H9 (cell line): Measurements from ENCODE around the gene ODF4. TPM values are rescaled to one million over a fixed set of nuclear protein-coding genes. Genes with fewer than 3 reads are reported as not detected.

Experiments used
- DNase-seq: peaks from one replicate; pipeline ENCODE4 v3.0.0-alpha.2; 2017
- H2AFZ ChIP-seq: one replicate; pipeline ENCODE4 v1.6.1; 2013; ENCODE audit warnings: mild to moderate bottlenecking, low read length, control low read depth, moderate library complexity
- H2AK5ac ChIP-seq: 2 replicates; pipeline ENCODE4 v1.6.1; 2013; ENCODE audit warnings: low read length, control low read depth, mixed read lengths; ENCODE audit not compliant: insufficient read length
- H2BK120ac ChIP-seq: one replicate; pipeline ENCODE4 v1.6.1; 2013; ENCODE audit warnings: low read depth, mild to moderate bottlenecking, low read length, control low read depth, inconsistent platforms; ENCODE audit not compliant: poor library complexity, severe bottlenecking
- H2BK12ac ChIP-seq: 2 replicates; pipeline ENCODE4 v1.6.1; 2013; ENCODE audit warnings: low read length, control low read depth, mixed read lengths, low read depth; ENCODE audit not compliant: insufficient read length
- H2BK15ac ChIP-seq: 2 replicates; pipeline ENCODE4 v1.6.1; 2013; ENCODE audit warnings: low read depth, low read length, control low read depth
- H2BK20ac ChIP-seq: one replicate; pipeline ENCODE4 v1.6.1; 2013; ENCODE audit warnings: low read depth, mild to moderate bottlenecking, low read length, control low read depth, inconsistent platforms; ENCODE audit not compliant: poor library complexity, severe bottlenecking
- H2BK5ac ChIP-seq: 2 replicates; pipeline ENCODE4 v1.6.1; 2013; ENCODE audit warnings: low read length, control low read depth, mixed read lengths; ENCODE audit not compliant: insufficient read length
- H3K14ac ChIP-seq: 2 replicates; pipeline ENCODE4 v1.6.1; 2013; ENCODE audit warnings: low read length, control low read depth; ENCODE audit not compliant: insufficient read depth
- H3K18ac ChIP-seq: 2 replicates; pipeline ENCODE4 v1.6.1; 2013; ENCODE audit warnings: low read depth, mild to moderate bottlenecking, mixed read lengths, low read length, control low read depth; ENCODE audit not compliant: insufficient read length
- H3K23ac ChIP-seq: 2 replicates; pipeline ENCODE4 v1.6.1; 2013; ENCODE audit warnings: low read length, control low read depth, mixed read lengths, low read depth; ENCODE audit not compliant: insufficient read length
- H3K23me2 ChIP-seq: 2 replicates; pipeline ENCODE4 v1.6.1; 2013; ENCODE audit warnings: low read depth, mild to moderate bottlenecking, mixed read lengths, low read length, control low read depth; ENCODE audit not compliant: insufficient read length, poor library complexity, severe bottlenecking
- H3K27ac ChIP-seq: 2 replicates; pipeline ENCODE4 v1.5.1; 2013; ENCODE audit warnings: low read length, control low read depth, mixed read lengths, low read depth; ENCODE audit not compliant: insufficient read length
- H3K27me3 ChIP-seq: 2 replicates; pipeline ENCODE4 v1.6.1; 2013; ENCODE audit warnings: low read length, control low read depth, inconsistent platforms; ENCODE audit not compliant: insufficient read depth
- H3K4ac ChIP-seq: 2 replicates; pipeline ENCODE4 v1.6.1; 2013; ENCODE audit warnings: low read depth, mild to moderate bottlenecking, control low read depth, inconsistent platforms, low read length, moderate library complexity
- H3K4me1 ChIP-seq: 2 replicates; pipeline ENCODE4 v1.6.1; 2013; ENCODE audit warnings: low read length, control low read depth, inconsistent platforms; ENCODE audit not compliant: insufficient read depth
- H3K4me2 ChIP-seq: 2 replicates; pipeline ENCODE4 v1.6.1; 2013; ENCODE audit warnings: low read length, control low read depth, mixed read lengths; ENCODE audit not compliant: insufficient read length, insufficient read depth
- H3K56ac ChIP-seq: 2 replicates; pipeline ENCODE4 v1.6.1; 2013; ENCODE audit warnings: low read depth, mild to moderate bottlenecking, mixed read lengths, low read length, control low read depth; ENCODE audit not compliant: insufficient read length
- H3K79me1 ChIP-seq: 2 replicates; pipeline ENCODE4 v1.6.1; 2013; ENCODE audit warnings: low read depth, mild to moderate bottlenecking, moderate library complexity, low read length, control low read depth, inconsistent platforms; ENCODE audit not compliant: insufficient read depth, poor library complexity, severe bottlenecking
- H3K79me2 ChIP-seq: 2 replicates; pipeline ENCODE4 v1.6.1; 2013; ENCODE audit warnings: low read length, control low read depth, inconsistent platforms; ENCODE audit not compliant: insufficient read depth
- H3K9ac ChIP-seq: 2 replicates; pipeline ENCODE4 v1.6.1; 2013; ENCODE audit warnings: low read length, control low read depth, mixed read lengths; ENCODE audit not compliant: insufficient read length; ENCODE audit errors: extremely low read depth
- H3K9me3 ChIP-seq: one replicate; pipeline ENCODE4 v1.6.1; 2013; ENCODE audit warnings: low read depth, low read length, inconsistent platforms; ENCODE audit not compliant: control insufficient read depth
- H3T11ph ChIP-seq: one replicate; pipeline ENCODE4 v1.6.1; 2013; ENCODE audit warnings: mild to moderate bottlenecking, low read length, control low read depth, inconsistent platforms
- H4K20me1 ChIP-seq: one replicate; pipeline ENCODE4 v1.6.1; 2013; ENCODE audit not compliant: control insufficient read depth, insufficient read length, insufficient read depth
- H4K5ac ChIP-seq: 2 replicates; pipeline ENCODE4 v1.6.1; 2013; ENCODE audit warnings: low read depth, mild to moderate bottlenecking, mixed read lengths, low read length, control low read depth; ENCODE audit not compliant: insufficient read length
- H4K8ac ChIP-seq: replicated peaks from 2 replicates; pipeline ENCODE4 v1.6.1; 2013; ENCODE audit warnings: low read length, control low read depth, mixed read lengths, low read depth; ENCODE audit not compliant: insufficient read length
- H4K91ac ChIP-seq: 2 replicates; pipeline ENCODE4 v1.6.1; 2013; ENCODE audit warnings: low read depth, mild to moderate bottlenecking, moderate library complexity, mixed read lengths, low read length, control low read depth; ENCODE audit not compliant: insufficient read length
- H3K27ac Mint-ChIP-seq, 3 experiments: 2 replicates in 2 of 3; 3 replicates in 1 of 3; pipeline ENCODE4 v1.8.0; 2020 to 2021; ENCODE audit warnings: mixed read lengths in 3 of 3, mild to moderate bottlenecking in 1 of 3, moderate library complexity in 1 of 3
- H3K27me3 Mint-ChIP-seq: 2 replicates; pipeline ENCODE4 v1.8.0; 2021; ENCODE audit warnings: low read depth, mild to moderate bottlenecking, moderate library complexity, mixed read lengths
- H3K36me3 Mint-ChIP-seq, 3 experiments: 2 replicates in 2 of 3; 3 replicates in 1 of 3; pipeline ENCODE4 v1.8.0; 2020 to 2021; ENCODE audit warnings: low read depth in 3 of 3, mixed read lengths in 3 of 3; ENCODE audit not compliant: insufficient read depth in 1 of 3
- H3K4me1 Mint-ChIP-seq, 2 experiments: 2 replicates each; pipeline ENCODE4 v1.8.0; 2020; ENCODE audit warnings: mixed read lengths in 2 of 2
- H3K4me3 Mint-ChIP-seq, 2 experiments: 2 replicates in 1 of 2; 3 replicates in 1 of 2; pipeline ENCODE4 v1.8.0; 2020 to 2021; ENCODE audit warnings: mild to moderate bottlenecking in 2 of 2, mixed read lengths in 2 of 2, moderate library complexity in 1 of 2
- H3K9me3 Mint-ChIP-seq, 2 experiments: 2 replicates in 1 of 2; 3 replicates in 1 of 2; pipeline ENCODE4 v1.8.0; 2020; ENCODE audit warnings: mild to moderate bottlenecking in 2 of 2, mixed read lengths in 2 of 2, moderate library complexity in 1 of 2
- WGBS: extraction: QIAGEN DNeasy Blood & Tissue Kit; methylation state at CpG from one replicate; pipeline ENCODE4 v1.1.7; 2013; ENCODE audit warnings: missing lambda C conversion rate, low lambda C conversion rate, mixed read lengths; ENCODE audit not compliant: insufficient read length; ENCODE audit errors: extremely low coverage; 5-methylcytosine and 5-hydroxymethylcytosine counted together
- total RNA-seq: library from RNA; stranded (reverse); gene quantifications from 2 replicates; pipeline ENCODE4 v1.2.1, GENCODE V29; 2021
- TF ChIP-seq, protein P1 (sequence below): fragments of 200-600 bp; sonication (generic); conservative IDR thresholded peaks from 3 replicates; pipeline ENCODE4 v1.8.0; 2021; ENCODE audit warnings: antibody characterized with exemption, mild to moderate bottlenecking

ODF4 gene
- total RNA-seq, 1 experiment from 2014 or later, result not detected

DNA sequence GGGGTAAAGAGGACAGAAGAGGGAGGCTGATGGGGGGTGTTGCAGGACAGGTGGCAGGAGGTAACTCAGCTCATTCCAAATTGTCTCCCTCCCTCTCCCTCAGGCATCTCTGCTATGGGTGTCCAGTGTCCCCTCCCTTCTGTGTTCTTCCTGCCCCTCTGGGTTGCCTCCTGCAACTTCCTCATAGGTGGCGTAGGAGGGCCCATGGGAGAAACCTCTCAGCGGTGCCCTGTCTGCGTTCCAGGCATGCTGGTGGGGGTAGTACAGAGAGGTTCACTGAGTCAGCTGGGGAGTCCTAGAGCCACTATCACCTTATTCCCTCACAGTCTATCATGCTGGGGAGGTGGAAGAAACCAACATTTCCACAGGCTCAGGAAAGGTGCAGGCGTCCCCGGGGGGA is 14.7 kb upstream of the ODF4 start:
- H3K23me2 ChIP-seq, result peaks cover 13% of the 10 kb centered on the region
- no peak overlapping the region for H3K56ac ChIP-seq
- no peak overlapping the region for H4K91ac ChIP-seq
- Mint-ChIP-seq H3K4me3 (no peak overlapping the region), H3K4me1 (peaks cover 17 to 25% of the 10 kb centered on the region in 2 experiments), H3K27ac (no peak overlapping the region), H3K36me3 (no peaks in the 10 kb centered on the region; a peak in 1 of 7 replicates), H3K27me3 (peaks cover 41% of the 10 kb centered on the region), H3K9me3 (0 out of 5 replicates have a peak, but pooled peaks cover 0 to 2% of the 10 kb centered on the region in 2 experiments)
- H3T11ph ChIP-seq, result no peak overlapping the region
- H3K4me1 ChIP-seq, result no peaks in the 10 kb centered on the region; the same call in 1 of the 2 replicates
- H2AFZ ChIP-seq, result no peak overlapping the region
- H3K9me3 ChIP-seq, result no peaks in the 10 kb centered on the region
- no peak overlapping the region for H2BK12ac ChIP-seq
- no peak overlapping the region for H3K9ac ChIP-seq
- H3K27ac ChIP-seq, result no peak overlapping the region
- WGBS, result no CpG with 5 or more reads among the region's 5 CpGs
- H3K4ac ChIP-seq, result no peak overlapping the region
- H2BK20ac ChIP-seq, result no peak overlapping the region
- H2BK15ac ChIP-seq, result no peak overlapping the region
- no peaks in the 10 kb centered on the region for H3K79me1 ChIP-seq
- no peak overlapping the region for H3K18ac ChIP-seq
- TF ChIP-seq, protein P1, sequence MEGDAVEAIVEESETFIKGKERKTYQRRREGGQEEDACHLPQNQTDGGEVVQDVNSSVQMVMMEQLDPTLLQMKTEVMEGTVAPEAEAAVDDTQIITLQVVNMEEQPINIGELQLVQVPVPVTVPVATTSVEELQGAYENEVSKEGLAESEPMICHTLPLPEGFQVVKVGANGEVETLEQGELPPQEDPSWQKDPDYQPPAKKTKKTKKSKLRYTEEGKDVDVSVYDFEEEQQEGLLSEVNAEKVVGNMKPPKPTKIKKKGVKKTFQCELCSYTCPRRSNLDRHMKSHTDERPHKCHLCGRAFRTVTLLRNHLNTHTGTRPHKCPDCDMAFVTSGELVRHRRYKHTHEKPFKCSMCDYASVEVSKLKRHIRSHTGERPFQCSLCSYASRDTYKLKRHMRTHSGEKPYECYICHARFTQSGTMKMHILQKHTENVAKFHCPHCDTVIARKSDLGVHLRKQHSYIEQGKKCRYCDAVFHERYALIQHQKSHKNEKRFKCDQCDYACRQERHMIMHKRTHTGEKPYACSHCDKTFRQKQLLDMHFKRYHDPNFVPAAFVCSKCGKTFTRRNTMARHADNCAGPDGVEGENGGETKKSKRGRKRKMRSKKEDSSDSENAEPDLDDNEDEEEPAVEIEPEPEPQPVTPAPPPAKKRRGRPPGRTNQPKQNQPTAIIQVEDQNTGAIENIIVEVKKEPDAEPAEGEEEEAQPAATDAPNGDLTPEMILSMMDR, result no peak
- H4K5ac ChIP-seq, result no peak overlapping the region
- no peak overlapping the region for H3K23ac ChIP-seq
- H2BK5ac ChIP-seq, result no peak overlapping the region
- no peaks in the 10 kb centered on the region; the same call in 1 of the 2 replicates for H3K27me3 ChIP-seq
- H3K4me2 ChIP-seq, result no peak overlapping the region
- no peak overlapping the region for H3K14ac ChIP-seq
- no peak overlapping the region for H2AK5ac ChIP-seq
- H2BK120ac ChIP-seq, result no peak overlapping the region
- no peaks in the 10 kb centered on the region for H4K20me1 ChIP-seq
- no peaks in the 10 kb centered on the region for H3K79me2 ChIP-seq
- H4K8ac ChIP-seq, result no peak overlapping the region
- DNase-seq, result no peak
